ENCODE results near the gene APP.

APP gene

GRCh38 chr21:26125433-26126167 is 45.0 kb downstream of the APP start:
- no peak for DNase-seq

- DNase-seq = no peak
Observed at GRCh38 chr21:26124896-26125295, 45.7 kb downstream of the APP start.

- DNase-seq = no peak
Observed at GRCh38 chr21:26124421-26124833, 46.1 kb downstream of the APP start.

GRCh38 chr21:26123012-26123411 is 47.6 kb downstream of the APP start:
- DNase-seq = no peak

GRCh38 chr21:26120828-26121227 is 49.7 kb downstream of the APP start:
- DNase-seq = no peak

GRCh38 chr21:26119906-26120305 is 50.7 kb downstream of the APP start:
- no peak for DNase-seq

- no peak for DNase-seq
Observed at GRCh38 chr21:26118938-26119540, 51.5 kb downstream of the APP start.

GRCh38 chr21:26117972-26118367 is 52.6 kb downstream of the APP start:
- no peak for DNase-seq

- no peak for DNase-seq
Observed at GRCh38 chr21:26117324-26117971, 53.1 kb downstream of the APP start.

- no peak for DNase-seq
Observed at GRCh38 chr21:26116456-26117011, 54.0 kb downstream of the APP start.

- no peak for DNase-seq
Observed at GRCh38 chr21:26115899-26116298, 54.7 kb downstream of the APP start.

- DNase-seq = no peak
Observed at GRCh38 chr21:26115305-26115704, 55.3 kb downstream of the APP start.

- no peak for DNase-seq
Observed at GRCh38 chr21:26112975-26113374, 57.6 kb downstream of the APP start.

- no peak for DNase-seq
Observed at GRCh38 chr21:26112127-26112742, 58.3 kb downstream of the APP start.

- DNase-seq = no peak
Observed at GRCh38 chr21:26110715-26111114, 59.9 kb downstream of the APP start.

GRCh38 chr21:26107429-26107828 is 63.1 kb downstream of the APP start:
- DNase-seq = no peak

GRCh38 chr21:26106562-26106961 is 64.0 kb downstream of the APP start:
- no peak for DNase-seq

- no peak for DNase-seq
Observed at GRCh38 chr21:26105819-26106218, 64.8 kb downstream of the APP start.

GRCh38 chr21:26100573-26100972 is 70.0 kb downstream of the APP start:
- no peak for DNase-seq

GRCh38 chr21:26099610-26100219 is 70.9 kb downstream of the APP start:
- no peak for DNase-seq

- DNase-seq = no peak
Observed at GRCh38 chr21:26098772-26099397, 71.7 kb downstream of the APP start.

- no peak for DNase-seq
Observed at GRCh38 chr21:26097475-26097874, 73.1 kb downstream of the APP start.

Measured in stimulated activated CD4-positive, alpha-beta T cell treated with anti-CD3 and anti-CD28 coated beads, Interleukin-4, amount 100 ng/mL, for 4 hours (primary cell).